H9 (cell line): ENCODE data around the gene PREPL. TPM values are rescaled to one million over a fixed set of nuclear protein-coding genes. Genes with fewer than 3 reads are reported as not detected.

ENCODE experiments used
- DNase-seq: peaks from one replicate; pipeline ENCODE4 v3.0.0-alpha.2; 2017
- H2AFZ ChIP-seq: one replicate; pipeline ENCODE4 v1.6.1; 2013; ENCODE audit warnings: mild to moderate bottlenecking, low read length, control low read depth, moderate library complexity
- H2AK5ac ChIP-seq: 2 replicates; pipeline ENCODE4 v1.6.1; 2013; ENCODE audit warnings: low read length, control low read depth, mixed read lengths; ENCODE audit not compliant: insufficient read length
- H2BK120ac ChIP-seq: one replicate; pipeline ENCODE4 v1.6.1; 2013; ENCODE audit warnings: low read depth, mild to moderate bottlenecking, low read length, control low read depth, inconsistent platforms; ENCODE audit not compliant: poor library complexity, severe bottlenecking
- H2BK12ac ChIP-seq: 2 replicates; pipeline ENCODE4 v1.6.1; 2013; ENCODE audit warnings: low read length, control low read depth, mixed read lengths, low read depth; ENCODE audit not compliant: insufficient read length
- H2BK15ac ChIP-seq: 2 replicates; pipeline ENCODE4 v1.6.1; 2013; ENCODE audit warnings: low read depth, low read length, control low read depth
- H2BK20ac ChIP-seq: one replicate; pipeline ENCODE4 v1.6.1; 2013; ENCODE audit warnings: low read depth, mild to moderate bottlenecking, low read length, control low read depth, inconsistent platforms; ENCODE audit not compliant: poor library complexity, severe bottlenecking
- H2BK5ac ChIP-seq: 2 replicates; pipeline ENCODE4 v1.6.1; 2013; ENCODE audit warnings: low read length, control low read depth, mixed read lengths; ENCODE audit not compliant: insufficient read length
- H3K14ac ChIP-seq: 2 replicates; pipeline ENCODE4 v1.6.1; 2013; ENCODE audit warnings: low read length, control low read depth; ENCODE audit not compliant: insufficient read depth
- H3K18ac ChIP-seq: 2 replicates; pipeline ENCODE4 v1.6.1; 2013; ENCODE audit warnings: low read depth, mild to moderate bottlenecking, mixed read lengths, low read length, control low read depth; ENCODE audit not compliant: insufficient read length
- H3K23ac ChIP-seq: 2 replicates; pipeline ENCODE4 v1.6.1; 2013; ENCODE audit warnings: low read length, control low read depth, mixed read lengths, low read depth; ENCODE audit not compliant: insufficient read length
- H3K23me2 ChIP-seq: 2 replicates; pipeline ENCODE4 v1.6.1; 2013; ENCODE audit warnings: low read depth, mild to moderate bottlenecking, mixed read lengths, low read length, control low read depth; ENCODE audit not compliant: insufficient read length, poor library complexity, severe bottlenecking
- H3K27ac ChIP-seq: 2 replicates; pipeline ENCODE4 v1.5.1; 2013; ENCODE audit warnings: low read length, control low read depth, mixed read lengths, low read depth; ENCODE audit not compliant: insufficient read length
- H3K27me3 ChIP-seq: 2 replicates; pipeline ENCODE4 v1.6.1; 2013; ENCODE audit warnings: low read length, control low read depth, inconsistent platforms; ENCODE audit not compliant: insufficient read depth
- H3K4ac ChIP-seq: 2 replicates; pipeline ENCODE4 v1.6.1; 2013; ENCODE audit warnings: low read depth, mild to moderate bottlenecking, control low read depth, inconsistent platforms, low read length, moderate library complexity
- H3K4me1 ChIP-seq: 2 replicates; pipeline ENCODE4 v1.6.1; 2013; ENCODE audit warnings: low read length, control low read depth, inconsistent platforms; ENCODE audit not compliant: insufficient read depth
- H3K4me2 ChIP-seq: 2 replicates; pipeline ENCODE4 v1.6.1; 2013; ENCODE audit warnings: low read length, control low read depth, mixed read lengths; ENCODE audit not compliant: insufficient read length, insufficient read depth
- H3K56ac ChIP-seq: 2 replicates; pipeline ENCODE4 v1.6.1; 2013; ENCODE audit warnings: low read depth, mild to moderate bottlenecking, mixed read lengths, low read length, control low read depth; ENCODE audit not compliant: insufficient read length
- H3K79me1 ChIP-seq: 2 replicates; pipeline ENCODE4 v1.6.1; 2013; ENCODE audit warnings: low read depth, mild to moderate bottlenecking, moderate library complexity, low read length, control low read depth, inconsistent platforms; ENCODE audit not compliant: insufficient read depth, poor library complexity, severe bottlenecking
- H3K79me2 ChIP-seq: 2 replicates; pipeline ENCODE4 v1.6.1; 2013; ENCODE audit warnings: low read length, control low read depth, inconsistent platforms; ENCODE audit not compliant: insufficient read depth
- H3K9ac ChIP-seq: 2 replicates; pipeline ENCODE4 v1.6.1; 2013; ENCODE audit warnings: low read length, control low read depth, mixed read lengths; ENCODE audit not compliant: insufficient read length; ENCODE audit errors: extremely low read depth
- H3K9me3 ChIP-seq: one replicate; pipeline ENCODE4 v1.6.1; 2013; ENCODE audit warnings: low read depth, low read length, inconsistent platforms; ENCODE audit not compliant: control insufficient read depth
- H3T11ph ChIP-seq: one replicate; pipeline ENCODE4 v1.6.1; 2013; ENCODE audit warnings: mild to moderate bottlenecking, low read length, control low read depth, inconsistent platforms
- H4K20me1 ChIP-seq: one replicate; pipeline ENCODE4 v1.6.1; 2013; ENCODE audit not compliant: control insufficient read depth, insufficient read length, insufficient read depth
- H4K5ac ChIP-seq: 2 replicates; pipeline ENCODE4 v1.6.1; 2013; ENCODE audit warnings: low read depth, mild to moderate bottlenecking, mixed read lengths, low read length, control low read depth; ENCODE audit not compliant: insufficient read length
- H4K8ac ChIP-seq: replicated peaks from 2 replicates; pipeline ENCODE4 v1.6.1; 2013; ENCODE audit warnings: low read length, control low read depth, mixed read lengths, low read depth; ENCODE audit not compliant: insufficient read length
- H4K91ac ChIP-seq: 2 replicates; pipeline ENCODE4 v1.6.1; 2013; ENCODE audit warnings: low read depth, mild to moderate bottlenecking, moderate library complexity, mixed read lengths, low read length, control low read depth; ENCODE audit not compliant: insufficient read length
- H3K27ac Mint-ChIP-seq, 3 experiments: 2 replicates in 2 of 3; 3 replicates in 1 of 3; pipeline ENCODE4 v1.8.0; 2020 to 2021; ENCODE audit warnings: mixed read lengths in 3 of 3, mild to moderate bottlenecking in 1 of 3, moderate library complexity in 1 of 3
- H3K27me3 Mint-ChIP-seq: 2 replicates; pipeline ENCODE4 v1.8.0; 2021; ENCODE audit warnings: low read depth, mild to moderate bottlenecking, moderate library complexity, mixed read lengths
- H3K36me3 Mint-ChIP-seq, 3 experiments: 2 replicates in 2 of 3; 3 replicates in 1 of 3; pipeline ENCODE4 v1.8.0; 2020 to 2021; ENCODE audit warnings: low read depth in 3 of 3, mixed read lengths in 3 of 3; ENCODE audit not compliant: insufficient read depth in 1 of 3
- H3K4me1 Mint-ChIP-seq, 2 experiments: 2 replicates each; pipeline ENCODE4 v1.8.0; 2020; ENCODE audit warnings: mixed read lengths in 2 of 2
- H3K4me3 Mint-ChIP-seq, 2 experiments: 2 replicates in 1 of 2; 3 replicates in 1 of 2; pipeline ENCODE4 v1.8.0; 2020 to 2021; ENCODE audit warnings: mild to moderate bottlenecking in 2 of 2, mixed read lengths in 2 of 2, moderate library complexity in 1 of 2
- H3K9me3 Mint-ChIP-seq, 2 experiments: 2 replicates in 1 of 2; 3 replicates in 1 of 2; pipeline ENCODE4 v1.8.0; 2020; ENCODE audit warnings: mild to moderate bottlenecking in 2 of 2, mixed read lengths in 2 of 2, moderate library complexity in 1 of 2
- CTCF ChIP-seq: fragments of 200-600 bp; sonication (generic); conservative IDR thresholded peaks from 3 replicates; pipeline ENCODE4 v1.8.0; 2021; ENCODE audit warnings: antibody characterized with exemption, mild to moderate bottlenecking
- WGBS: extraction: QIAGEN DNeasy Blood & Tissue Kit; methylation state at CpG from one replicate; pipeline ENCODE4 v1.1.7; 2013; ENCODE audit warnings: missing lambda C conversion rate, low lambda C conversion rate, mixed read lengths; ENCODE audit not compliant: insufficient read length; ENCODE audit errors: extremely low coverage; 5-methylcytosine and 5-hydroxymethylcytosine counted together
- total RNA-seq: library from RNA; stranded (reverse); gene quantifications from 2 replicates; pipeline ENCODE4 v1.2.1, GENCODE V29; 2021

PREPL gene
- total RNA-seq, 1 experiment from 2014 or later = 30.1 TPM

- peak overlapping the region; percentile 79 for H3K56ac ChIP-seq
- no peak overlapping the region for H3K9ac ChIP-seq
- H3K18ac ChIP-seq = no peak overlapping the region
- no peak overlapping the region for H3T11ph ChIP-seq
- no peaks in the 10 kb centered on the region for H3K23me2 ChIP-seq
- WGBS = no CpG with 5 or more reads among the region's 2 CpGs
- no peak overlapping the region for H2BK15ac ChIP-seq
- Mint-ChIP-seq H3K27ac (no peak overlapping the region), H3K4me1 (peaks cover 6 to 8% of the 10 kb centered on the region in 2 experiments), H3K4me3 (no peak overlapping the region), H3K27me3 (peaks cover 1% of the 10 kb centered on the region; the same call in 1 of the 2 replicates), H3K36me3 (no peaks in the 10 kb centered on the region), H3K9me3 (no peaks in the 10 kb centered on the region)
- H3K23ac ChIP-seq = no peak overlapping the region
- no peak overlapping the region for H2AFZ ChIP-seq
- no peak overlapping the region for H4K5ac ChIP-seq
- no peak overlapping the region for H3K27ac ChIP-seq
- H3K14ac ChIP-seq = no peak overlapping the region
- H3K4me2 ChIP-seq = no peak overlapping the region
- no peak overlapping the region for H2BK12ac ChIP-seq
- no peak overlapping the region for H2BK120ac ChIP-seq
- no peak overlapping the region for H2BK5ac ChIP-seq
- no peaks in the 10 kb centered on the region for H3K79me2 ChIP-seq
- DNase-seq = no peak
- no peaks in the 10 kb centered on the region for H4K20me1 ChIP-seq
- H4K91ac ChIP-seq = no peak overlapping the region
- H3K9me3 ChIP-seq = no peaks in the 10 kb centered on the region
- no peaks in the 10 kb centered on the region; the same call in 1 of the 2 replicates for H3K4me1 ChIP-seq
- H3K27me3 ChIP-seq = no peaks in the 10 kb centered on the region
- no peak overlapping the region for H4K8ac ChIP-seq
- H2AK5ac ChIP-seq = no peak overlapping the region
- H3K4ac ChIP-seq = no peak overlapping the region
- TF ChIP-seq CTCF = no peak
- no peaks in the 10 kb centered on the region for H3K79me1 ChIP-seq
- H2BK20ac ChIP-seq = no peak overlapping the region
Observed at GRCh38 chr2:44297431-44297830, 63.9 kb downstream of the PREPL start.
